H9 (cell line): ENCODE results near the gene SUSD2. TPM values are rescaled to one million over a fixed set of nuclear protein-coding genes. Genes with fewer than 3 reads are reported as not detected.
"Not testable (repeated sequence)": the region's sequence is repeated elsewhere in the genome, so short reads cannot be mapped to it uniquely, and the experiment has no call there.

ENCODE experiments used
- DNase-seq: peaks from one replicate; pipeline ENCODE4 v3.0.0-alpha.2; 2017
- H2AFZ ChIP-seq: one replicate; pipeline ENCODE4 v1.6.1; 2013; ENCODE audit warnings: mild to moderate bottlenecking, low read length, control low read depth, moderate library complexity
- H2AK5ac ChIP-seq: 2 replicates; pipeline ENCODE4 v1.6.1; 2013; ENCODE audit warnings: low read length, control low read depth, mixed read lengths; ENCODE audit not compliant: insufficient read length
- H2BK120ac ChIP-seq: one replicate; pipeline ENCODE4 v1.6.1; 2013; ENCODE audit warnings: low read depth, mild to moderate bottlenecking, low read length, control low read depth, inconsistent platforms; ENCODE audit not compliant: poor library complexity, severe bottlenecking
- H2BK12ac ChIP-seq: 2 replicates; pipeline ENCODE4 v1.6.1; 2013; ENCODE audit warnings: low read length, control low read depth, mixed read lengths, low read depth; ENCODE audit not compliant: insufficient read length
- H2BK15ac ChIP-seq: 2 replicates; pipeline ENCODE4 v1.6.1; 2013; ENCODE audit warnings: low read depth, low read length, control low read depth
- H2BK20ac ChIP-seq: one replicate; pipeline ENCODE4 v1.6.1; 2013; ENCODE audit warnings: low read depth, mild to moderate bottlenecking, low read length, control low read depth, inconsistent platforms; ENCODE audit not compliant: poor library complexity, severe bottlenecking
- H2BK5ac ChIP-seq: 2 replicates; pipeline ENCODE4 v1.6.1; 2013; ENCODE audit warnings: low read length, control low read depth, mixed read lengths; ENCODE audit not compliant: insufficient read length
- H3K14ac ChIP-seq: 2 replicates; pipeline ENCODE4 v1.6.1; 2013; ENCODE audit warnings: low read length, control low read depth; ENCODE audit not compliant: insufficient read depth
- H3K18ac ChIP-seq: 2 replicates; pipeline ENCODE4 v1.6.1; 2013; ENCODE audit warnings: low read depth, mild to moderate bottlenecking, mixed read lengths, low read length, control low read depth; ENCODE audit not compliant: insufficient read length
- H3K23ac ChIP-seq: 2 replicates; pipeline ENCODE4 v1.6.1; 2013; ENCODE audit warnings: low read length, control low read depth, mixed read lengths, low read depth; ENCODE audit not compliant: insufficient read length
- H3K23me2 ChIP-seq: 2 replicates; pipeline ENCODE4 v1.6.1; 2013; ENCODE audit warnings: low read depth, mild to moderate bottlenecking, mixed read lengths, low read length, control low read depth; ENCODE audit not compliant: insufficient read length, poor library complexity, severe bottlenecking
- H3K27ac ChIP-seq: 2 replicates; pipeline ENCODE4 v1.5.1; 2013; ENCODE audit warnings: low read length, control low read depth, mixed read lengths, low read depth; ENCODE audit not compliant: insufficient read length
- H3K27me3 ChIP-seq: 2 replicates; pipeline ENCODE4 v1.6.1; 2013; ENCODE audit warnings: low read length, control low read depth, inconsistent platforms; ENCODE audit not compliant: insufficient read depth
- H3K4ac ChIP-seq: 2 replicates; pipeline ENCODE4 v1.6.1; 2013; ENCODE audit warnings: low read depth, mild to moderate bottlenecking, control low read depth, inconsistent platforms, low read length, moderate library complexity
- H3K4me1 ChIP-seq: 2 replicates; pipeline ENCODE4 v1.6.1; 2013; ENCODE audit warnings: low read length, control low read depth, inconsistent platforms; ENCODE audit not compliant: insufficient read depth
- H3K4me2 ChIP-seq: 2 replicates; pipeline ENCODE4 v1.6.1; 2013; ENCODE audit warnings: low read length, control low read depth, mixed read lengths; ENCODE audit not compliant: insufficient read length, insufficient read depth
- H3K56ac ChIP-seq: 2 replicates; pipeline ENCODE4 v1.6.1; 2013; ENCODE audit warnings: low read depth, mild to moderate bottlenecking, mixed read lengths, low read length, control low read depth; ENCODE audit not compliant: insufficient read length
- H3K79me1 ChIP-seq: 2 replicates; pipeline ENCODE4 v1.6.1; 2013; ENCODE audit warnings: low read depth, mild to moderate bottlenecking, moderate library complexity, low read length, control low read depth, inconsistent platforms; ENCODE audit not compliant: insufficient read depth, poor library complexity, severe bottlenecking
- H3K79me2 ChIP-seq: 2 replicates; pipeline ENCODE4 v1.6.1; 2013; ENCODE audit warnings: low read length, control low read depth, inconsistent platforms; ENCODE audit not compliant: insufficient read depth
- H3K9ac ChIP-seq: 2 replicates; pipeline ENCODE4 v1.6.1; 2013; ENCODE audit warnings: low read length, control low read depth, mixed read lengths; ENCODE audit not compliant: insufficient read length; ENCODE audit errors: extremely low read depth
- H3K9me3 ChIP-seq: one replicate; pipeline ENCODE4 v1.6.1; 2013; ENCODE audit warnings: low read depth, low read length, inconsistent platforms; ENCODE audit not compliant: control insufficient read depth
- H3T11ph ChIP-seq: one replicate; pipeline ENCODE4 v1.6.1; 2013; ENCODE audit warnings: mild to moderate bottlenecking, low read length, control low read depth, inconsistent platforms
- H4K20me1 ChIP-seq: one replicate; pipeline ENCODE4 v1.6.1; 2013; ENCODE audit not compliant: control insufficient read depth, insufficient read length, insufficient read depth
- H4K5ac ChIP-seq: 2 replicates; pipeline ENCODE4 v1.6.1; 2013; ENCODE audit warnings: low read depth, mild to moderate bottlenecking, mixed read lengths, low read length, control low read depth; ENCODE audit not compliant: insufficient read length
- H4K8ac ChIP-seq: replicated peaks from 2 replicates; pipeline ENCODE4 v1.6.1; 2013; ENCODE audit warnings: low read length, control low read depth, mixed read lengths, low read depth; ENCODE audit not compliant: insufficient read length
- H4K91ac ChIP-seq: 2 replicates; pipeline ENCODE4 v1.6.1; 2013; ENCODE audit warnings: low read depth, mild to moderate bottlenecking, moderate library complexity, mixed read lengths, low read length, control low read depth; ENCODE audit not compliant: insufficient read length
- H3K27ac Mint-ChIP-seq, 3 experiments: 2 replicates in 2 of 3; 3 replicates in 1 of 3; pipeline ENCODE4 v1.8.0; 2020 to 2021; ENCODE audit warnings: mixed read lengths in 3 of 3, mild to moderate bottlenecking in 1 of 3, moderate library complexity in 1 of 3
- H3K27me3 Mint-ChIP-seq: 2 replicates; pipeline ENCODE4 v1.8.0; 2021; ENCODE audit warnings: low read depth, mild to moderate bottlenecking, moderate library complexity, mixed read lengths
- H3K36me3 Mint-ChIP-seq, 3 experiments: 2 replicates in 2 of 3; 3 replicates in 1 of 3; pipeline ENCODE4 v1.8.0; 2020 to 2021; ENCODE audit warnings: low read depth in 3 of 3, mixed read lengths in 3 of 3; ENCODE audit not compliant: insufficient read depth in 1 of 3
- H3K4me1 Mint-ChIP-seq, 2 experiments: 2 replicates each; pipeline ENCODE4 v1.8.0; 2020; ENCODE audit warnings: mixed read lengths in 2 of 2
- H3K4me3 Mint-ChIP-seq, 2 experiments: 2 replicates in 1 of 2; 3 replicates in 1 of 2; pipeline ENCODE4 v1.8.0; 2020 to 2021; ENCODE audit warnings: mild to moderate bottlenecking in 2 of 2, mixed read lengths in 2 of 2, moderate library complexity in 1 of 2
- H3K9me3 Mint-ChIP-seq, 2 experiments: 2 replicates in 1 of 2; 3 replicates in 1 of 2; pipeline ENCODE4 v1.8.0; 2020; ENCODE audit warnings: mild to moderate bottlenecking in 2 of 2, mixed read lengths in 2 of 2, moderate library complexity in 1 of 2
- WGBS: extraction: QIAGEN DNeasy Blood & Tissue Kit; methylation state at CpG from one replicate; pipeline ENCODE4 v1.1.7; 2013; ENCODE audit warnings: missing lambda C conversion rate, low lambda C conversion rate, mixed read lengths; ENCODE audit not compliant: insufficient read length; ENCODE audit errors: extremely low coverage; 5-methylcytosine and 5-hydroxymethylcytosine counted together
- total RNA-seq: library from RNA; stranded (reverse); gene quantifications from 2 replicates; pipeline ENCODE4 v1.2.1, GENCODE V29; 2021
- TF ChIP-seq, protein P1 (sequence below): fragments of 200-600 bp; sonication (generic); conservative IDR thresholded peaks from 3 replicates; pipeline ENCODE4 v1.8.0; 2021; ENCODE audit warnings: antibody characterized with exemption, mild to moderate bottlenecking

The SUSD2 gene
- total RNA-seq, 1 experiment from 2014 or later, result 4.2 TPM

DNA sequence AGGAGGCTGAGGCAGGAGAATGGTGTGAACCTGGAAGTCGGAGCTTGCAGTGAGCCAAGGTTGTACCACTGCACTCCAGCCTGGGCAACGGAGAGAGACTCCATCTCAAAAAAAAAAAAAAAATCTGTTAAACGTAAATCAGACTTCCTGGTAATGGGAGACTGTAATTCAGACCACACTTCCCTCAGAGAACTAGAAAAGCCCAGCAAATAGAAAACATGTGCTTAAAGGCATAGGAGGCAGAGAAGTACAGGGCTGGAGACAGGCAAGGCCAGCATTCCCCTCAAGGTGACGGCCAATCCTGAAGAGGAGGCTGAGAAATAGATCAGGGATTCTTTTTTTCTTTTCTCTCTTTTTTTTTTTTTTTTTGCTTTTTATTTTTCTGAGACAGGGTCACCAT, 55.4 kb downstream of the SUSD2 start:
- H2AFZ ChIP-seq, result no peak overlapping the region
- no peak overlapping the region for H2BK12ac ChIP-seq
- no peaks in the 10 kb centered on the region for H3K9me3 ChIP-seq
- no peak overlapping the region for H2BK15ac ChIP-seq
- Mint-ChIP-seq H3K4me1 (no peaks in the 10 kb centered on the region), H3K27ac (no peak overlapping the region), H3K9me3 (no peaks in the 10 kb centered on the region), H3K27me3 (no peaks in the 10 kb centered on the region), H3K4me3 (no peak overlapping the region), H3K36me3 (no peaks in the 10 kb centered on the region)
- no peaks in the 10 kb centered on the region for H4K20me1 ChIP-seq
- H3K23me2 ChIP-seq, result no peaks in the 10 kb centered on the region
- H2BK5ac ChIP-seq, result no peak overlapping the region
- no peak overlapping the region for H3K14ac ChIP-seq
- no CpG with 5 or more reads among the region's 4 CpGs for WGBS
- no peak overlapping the region for H3K4ac ChIP-seq
- TF ChIP-seq, protein P1, sequence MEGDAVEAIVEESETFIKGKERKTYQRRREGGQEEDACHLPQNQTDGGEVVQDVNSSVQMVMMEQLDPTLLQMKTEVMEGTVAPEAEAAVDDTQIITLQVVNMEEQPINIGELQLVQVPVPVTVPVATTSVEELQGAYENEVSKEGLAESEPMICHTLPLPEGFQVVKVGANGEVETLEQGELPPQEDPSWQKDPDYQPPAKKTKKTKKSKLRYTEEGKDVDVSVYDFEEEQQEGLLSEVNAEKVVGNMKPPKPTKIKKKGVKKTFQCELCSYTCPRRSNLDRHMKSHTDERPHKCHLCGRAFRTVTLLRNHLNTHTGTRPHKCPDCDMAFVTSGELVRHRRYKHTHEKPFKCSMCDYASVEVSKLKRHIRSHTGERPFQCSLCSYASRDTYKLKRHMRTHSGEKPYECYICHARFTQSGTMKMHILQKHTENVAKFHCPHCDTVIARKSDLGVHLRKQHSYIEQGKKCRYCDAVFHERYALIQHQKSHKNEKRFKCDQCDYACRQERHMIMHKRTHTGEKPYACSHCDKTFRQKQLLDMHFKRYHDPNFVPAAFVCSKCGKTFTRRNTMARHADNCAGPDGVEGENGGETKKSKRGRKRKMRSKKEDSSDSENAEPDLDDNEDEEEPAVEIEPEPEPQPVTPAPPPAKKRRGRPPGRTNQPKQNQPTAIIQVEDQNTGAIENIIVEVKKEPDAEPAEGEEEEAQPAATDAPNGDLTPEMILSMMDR, result no peak
- H2BK120ac ChIP-seq, result no peak overlapping the region
- H3K4me1 ChIP-seq, result no peaks in the 10 kb centered on the region
- H3K18ac ChIP-seq, result no peak overlapping the region
- no peak overlapping the region for H4K8ac ChIP-seq
- no peak overlapping the region for H4K91ac ChIP-seq
- H2BK20ac ChIP-seq, result no peak overlapping the region
- no peak overlapping the region for H3K9ac ChIP-seq
- no peak for DNase-seq
- H3K23ac ChIP-seq, result no peak overlapping the region
- no peaks in the 10 kb centered on the region for H3K27me3 ChIP-seq
- no peak overlapping the region for H3K4me2 ChIP-seq
- H3K79me2 ChIP-seq, result no peaks in the 10 kb centered on the region
- no peak overlapping the region for H4K5ac ChIP-seq
- no peak overlapping the region for H3K56ac ChIP-seq
- no peak overlapping the region for H3K27ac ChIP-seq
- H3K79me1 ChIP-seq, result no peaks in the 10 kb centered on the region
- no peak overlapping the region for H3T11ph ChIP-seq
- no peak overlapping the region for H2AK5ac ChIP-seq

DNA sequence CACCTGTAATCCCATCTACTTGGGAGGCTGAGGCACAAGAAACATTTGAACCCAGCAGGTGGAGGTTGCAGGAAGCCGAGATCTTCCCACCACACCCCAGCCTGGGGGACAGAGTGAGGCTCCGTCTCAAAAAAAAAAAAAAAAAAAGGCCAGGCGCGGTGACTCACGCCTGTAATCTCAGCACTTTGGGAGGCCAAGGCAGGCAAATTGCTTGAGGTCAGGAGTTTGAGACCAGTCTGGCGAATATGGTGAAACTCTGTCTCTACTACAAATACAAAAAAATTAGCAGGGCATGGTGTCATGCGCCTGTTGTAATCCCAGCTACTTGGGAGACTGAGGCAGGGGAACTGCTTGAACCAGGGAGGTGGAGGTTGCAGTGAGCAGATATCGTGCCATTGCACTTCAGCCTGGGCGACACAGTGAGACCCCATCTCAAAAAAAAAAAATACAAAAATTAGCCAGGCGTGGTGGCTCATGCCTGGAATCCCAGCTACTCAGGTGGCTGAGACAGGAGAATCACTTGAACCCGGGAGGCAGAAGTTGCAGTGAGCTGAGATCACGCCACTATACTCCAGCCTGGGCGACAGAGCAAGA, 56.9 kb downstream of the SUSD2 start:
- not testable (repeated sequence) for H2AFZ ChIP-seq, DNase-seq, H3K27me3 Mint-ChIP-seq, H3K14ac ChIP-seq, H3K18ac ChIP-seq, H3K9me3 Mint-ChIP-seq, H4K5ac ChIP-seq, H3K36me3 Mint-ChIP-seq, H3K23ac ChIP-seq, H3K4me1 Mint-ChIP-seq, H3K4me3 Mint-ChIP-seq, H3K27ac ChIP-seq, H3T11ph ChIP-seq, H3K4ac ChIP-seq, H4K91ac ChIP-seq, H3K9ac ChIP-seq, H4K20me1 ChIP-seq, H3K4me2 ChIP-seq, H2BK20ac ChIP-seq, H3K56ac ChIP-seq, H2BK5ac ChIP-seq, H3K27ac Mint-ChIP-seq, H2BK15ac ChIP-seq, H3K9me3 ChIP-seq, H2BK12ac ChIP-seq, H3K79me2 ChIP-seq, H2BK120ac ChIP-seq, H3K4me1 ChIP-seq, H3K79me1 ChIP-seq, H4K8ac ChIP-seq, H3K23me2 ChIP-seq, H3K27me3 ChIP-seq, H2AK5ac ChIP-seq
- WGBS, result no CpG with 5 or more reads among the region's 13 CpGs
